GM18505 (cell line): Measurements from ENCODE around the gene GPR32.
"Not testable (repeated sequence)": the region's sequence is repeated elsewhere in the genome, so short reads cannot be mapped to it uniquely, and the experiment has no call there.

Experiments used
- ATAC-seq: cut with Tn5 transposase; IDR thresholded peaks from one replicate; pipeline ENCODE4 v1.9.1; 2021; ENCODE audit not compliant: unreplicated experiment
- POLR2A ChIP-seq: IDR thresholded peaks from 4 replicates; pipeline ENCODE4 v1.6.1; 2011; ENCODE audit warnings: borderline replicate concordance; ENCODE audit not compliant: insufficient read depth, insufficient read length; ENCODE audit errors: extremely low read depth

The GPR32 gene

GRCh38 chr19:50759886-50760285 is 10.4 kb upstream of the GPR32 start:
- no peak for ATAC-seq
- TF ChIP-seq POLR2A, result no peak

DNA sequence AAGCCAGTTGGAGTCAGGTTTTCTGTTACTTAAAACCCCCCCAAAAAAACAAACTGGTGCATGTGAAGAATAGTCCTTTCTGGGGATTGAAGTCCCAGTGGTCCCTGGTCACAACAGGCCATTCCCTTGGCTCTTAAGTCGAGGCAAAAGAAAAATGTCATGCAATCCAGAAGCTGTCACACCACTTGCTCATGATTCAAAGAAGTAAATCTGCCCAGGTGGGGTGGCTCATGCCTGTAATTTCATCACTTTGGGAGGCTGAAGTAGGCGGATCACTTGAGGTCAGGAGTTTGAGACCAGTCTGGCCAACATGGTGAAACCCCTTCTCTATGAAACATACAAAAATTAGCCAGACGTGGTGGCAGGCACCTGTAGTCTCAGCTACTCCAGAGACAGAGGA is 8.8 kb upstream of the GPR32 start:
- ATAC-seq, result not testable (repeated sequence)

- not testable (repeated sequence) for ATAC-seq
These were observed 6.7 kb upstream of the GPR32 start for GRCh38 chr19:50763521-50763920.

DNA sequence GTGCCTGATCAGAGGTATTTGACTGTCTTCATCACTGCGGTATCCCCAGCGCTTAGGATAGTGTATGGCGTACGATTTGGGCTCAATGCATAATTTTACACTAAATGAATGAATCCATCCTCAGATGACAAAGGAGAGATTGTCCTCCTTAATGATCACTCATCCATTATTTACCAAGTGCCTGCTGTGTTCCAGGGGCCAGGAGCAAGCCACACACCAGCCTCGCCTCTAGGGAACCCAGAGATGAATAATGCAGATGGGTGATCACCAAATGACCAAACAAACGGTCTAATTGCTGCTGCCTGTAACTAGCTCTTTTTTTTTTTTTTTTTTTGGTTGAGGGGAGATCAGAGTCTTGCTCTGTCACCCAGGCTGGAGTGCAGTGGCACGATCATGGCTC is 5.9 kb upstream of the GPR32 start:
- no peak for TF ChIP-seq POLR2A
- no peak for ATAC-seq

GRCh38 chr19:50766746-50767145 is 3.5 kb upstream of the GPR32 start:
- ATAC-seq, result not testable (repeated sequence)

DNA sequence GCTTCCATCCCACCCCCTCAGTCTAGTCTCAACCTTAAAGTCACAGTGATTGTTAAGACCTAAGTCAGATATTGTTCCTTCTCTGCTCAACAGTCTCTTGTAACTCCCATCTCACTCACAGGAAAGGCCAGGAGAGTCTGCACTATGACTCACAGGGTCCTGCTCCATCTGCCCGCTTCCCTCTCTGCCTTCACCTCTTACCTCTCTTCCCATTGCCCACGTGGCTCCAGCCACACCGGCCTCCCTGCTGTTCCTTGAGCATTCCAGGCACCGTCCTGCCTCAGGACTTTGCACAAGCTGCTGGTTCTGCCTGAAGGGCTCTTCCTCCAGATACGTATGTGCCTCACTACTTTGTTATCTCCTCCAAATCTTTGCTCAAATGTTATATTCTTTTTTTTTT is 3.0 kb upstream of the GPR32 start:
- not testable (repeated sequence) for ATAC-seq

DNA sequence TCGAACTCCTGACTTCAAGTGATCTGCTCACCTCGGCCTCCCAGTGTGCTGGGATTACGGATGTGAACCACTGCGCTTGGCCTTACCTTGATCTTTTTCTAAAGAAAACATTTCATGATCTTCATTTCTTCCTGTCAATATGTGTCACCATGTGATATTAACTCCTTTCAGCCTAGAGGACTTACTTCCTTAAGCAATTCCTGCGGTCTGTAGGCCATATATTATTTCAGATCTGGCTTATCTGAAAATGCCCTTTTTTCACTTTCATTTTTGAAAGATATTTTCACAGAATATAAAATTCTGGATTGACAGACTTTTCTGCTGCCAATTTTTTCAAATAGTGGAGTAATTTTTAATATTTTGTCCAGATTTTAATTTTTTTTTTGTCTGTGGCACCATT is 2.0 kb upstream of the GPR32 start:
- ATAC-seq, result no peak
- no peak for TF ChIP-seq POLR2A

- no peak for ATAC-seq
- TF ChIP-seq POLR2A, result no peak
These were observed 624 bp downstream of the GPR32 start for GRCh38 chr19:50770888-50771287.

GRCh38 chr19:50772476-50772875 is 2.2 kb downstream of the GPR32 start:
- no peak for TF ChIP-seq POLR2A
- no peak for ATAC-seq

DNA sequence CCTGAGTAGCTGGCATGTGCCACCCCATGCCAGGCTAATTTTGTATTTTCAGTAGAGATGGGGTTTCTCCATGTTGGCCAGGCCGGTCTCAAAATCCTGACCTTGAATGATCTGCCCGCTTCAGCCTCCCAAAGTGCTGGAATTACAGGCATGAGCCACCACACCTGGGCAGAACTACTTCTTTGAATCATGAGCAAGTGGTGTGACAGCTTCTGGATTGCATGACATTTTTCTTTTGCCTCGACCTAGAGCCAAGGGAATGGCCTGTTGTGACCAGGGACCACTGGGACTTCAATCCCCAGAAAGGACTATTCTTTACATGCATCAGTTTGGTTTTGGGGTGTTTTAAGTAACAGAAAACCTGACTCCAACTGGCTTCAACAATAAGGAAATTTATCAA is 2.6 kb downstream of the GPR32 start:
- ATAC-seq, result not testable (repeated sequence)

GRCh38 chr19:50773454-50773853 is 3.2 kb downstream of the GPR32 start:
- not testable (repeated sequence) for ATAC-seq

DNA sequence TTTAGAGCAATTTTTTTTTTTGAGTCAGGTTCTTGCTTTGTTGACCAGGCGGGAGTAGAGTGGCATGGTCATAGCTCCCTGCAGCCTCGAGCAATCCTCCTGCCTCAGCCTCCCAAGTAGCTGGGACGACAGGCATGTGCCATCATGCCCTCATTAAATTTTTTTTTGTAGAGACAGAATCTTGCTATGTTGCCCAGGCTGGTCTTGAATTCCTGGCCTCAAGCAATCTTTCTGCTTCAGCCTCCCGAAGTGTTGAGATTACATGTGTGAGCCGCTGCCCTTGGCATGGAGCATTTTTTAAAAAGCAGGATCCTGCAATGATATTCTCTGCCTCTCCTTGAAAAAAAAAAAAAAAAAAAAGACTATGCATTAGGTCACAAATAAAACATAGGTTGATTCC is 5.9 kb downstream of the GPR32 start:
- TF ChIP-seq POLR2A, result no peak
- no peak for ATAC-seq

DNA sequence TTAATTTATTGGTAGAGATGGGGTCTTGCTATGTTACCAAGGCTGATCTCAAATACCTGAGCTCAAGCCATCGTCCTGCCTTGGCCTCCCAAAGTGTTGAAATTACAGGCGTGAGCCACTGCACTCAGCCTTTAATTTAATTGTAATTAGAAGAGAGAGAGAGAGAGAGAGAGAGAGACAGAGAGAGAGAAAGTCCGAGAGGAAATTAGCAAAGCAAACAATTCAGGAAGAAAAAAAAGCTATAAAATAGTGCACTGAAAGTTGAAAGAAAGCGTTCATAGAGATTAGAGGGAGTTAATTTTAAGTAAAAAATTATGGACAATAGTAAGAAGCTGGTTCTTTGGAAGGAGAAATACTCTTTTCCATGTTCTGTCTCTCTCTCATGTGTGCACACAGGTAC is 7.0 kb downstream of the GPR32 start:
- no peak for TF ChIP-seq POLR2A
- ATAC-seq, result no peak

GRCh38 chr19:50777830-50778303 is 7.6 kb downstream of the GPR32 start:
- no peak for ATAC-seq

GRCh38 chr19:50778906-50779430 is 8.7 kb downstream of the GPR32 start:
- no peak for TF ChIP-seq POLR2A
- no peak for ATAC-seq

More at GRCh38 chr19:50777830-50778303, 7.6 kb downstream of the GPR32 start:
- no peak for TF ChIP-seq POLR2A
